Stimulated activated effector memory CD8-positive, alpha-beta T cell treated with anti-CD3 and anti-CD28 coated beads, Interleukin-12 subunit alpha, Interleukin-12 subunit beta, amount 100 ng/mL, for 72 hours (primary cell): ENCODE measurements around the gene JOSD2.
A peak's percentile ranks its signal among the peaks of the same experiment; 100 is the strongest.

ENCODE experiments used
- ATAC-seq: fragments of 150-1000 bp; cut with Tn5 transposase; 2 replicates; pipeline ENCODE4 v1.10.0; 2021
- DNase-seq, 2 donors: peaks; one replicate each; pipeline ENCODE4 v3.0.0; 2021 to 2022; ENCODE audit warnings: low spot score in 2 of 2
- H3K27ac Mint-ChIP-seq: one replicate; pipeline ENCODE4 v1.8.0; 2022; ENCODE audit warnings: mild to moderate bottlenecking, mixed read lengths
- H3K36me3 Mint-ChIP-seq: one replicate; pipeline ENCODE4 v1.8.0; 2022; ENCODE audit warnings: mild to moderate bottlenecking, mixed read lengths
- H3K4me1 Mint-ChIP-seq: one replicate; pipeline ENCODE4 v1.8.0; 2022; ENCODE audit warnings: mixed read lengths
- H3K4me3 Mint-ChIP-seq: one replicate; pipeline ENCODE4 v1.8.0; 2022; ENCODE audit warnings: mild to moderate bottlenecking, mixed read lengths
- H3K9me3 Mint-ChIP-seq: one replicate; pipeline ENCODE4 v1.8.0; 2022; ENCODE audit warnings: mixed read lengths

The JOSD2 gene

GRCh38 chr19:50464348-50464747 lies 46.6 kb downstream of the JOSD2 start:
- Mint-ChIP-seq H3K27ac (no peak overlapping the region), H3K36me3 (no peaks in the 10 kb centered on the region), H3K9me3 (no peaks in the 10 kb centered on the region), H3K4me3 (no peak overlapping the region), H3K4me1 (peaks cover 20% of the 10 kb centered on the region)
- DNase-seq (no peak), ATAC-seq (no peak)

- ATAC-seq: no peak
- Mint-ChIP-seq H3K27ac (no peak overlapping the region), H3K4me1 (peaks cover 20% of the 10 kb centered on the region), H3K4me3 (no peak overlapping the region), H3K36me3 (no peaks in the 10 kb centered on the region), H3K9me3 (no peaks in the 10 kb centered on the region)
- no peak for DNase-seq
Measured at GRCh38 chr19:50462970-50463369, 48.0 kb downstream of the JOSD2 start.

GRCh38 chr19:50461066-50461875 lies 49.7 kb downstream of the JOSD2 start:
- DNase-seq (peak; percentile 37 to 79), ATAC-seq (peak; percentile 72)
- H3K4me1 Mint-ChIP-seq: peaks cover 20% of the 10 kb centered on the region
- H3K27ac Mint-ChIP-seq: no peak overlapping the region
- peak overlapping the region; percentile 24 for H3K4me3 Mint-ChIP-seq
- H3K36me3 Mint-ChIP-seq: no peaks in the 10 kb centered on the region
- H3K9me3 Mint-ChIP-seq: no peaks in the 10 kb centered on the region

GRCh38 chr19:50460161-50460765 lies 50.7 kb downstream of the JOSD2 start:
- no peaks in the 10 kb centered on the region for H3K36me3 Mint-ChIP-seq
- ATAC-seq (peak; percentile 75), DNase-seq (no peak)
- H3K9me3 Mint-ChIP-seq: no peaks in the 10 kb centered on the region
- H3K27ac Mint-ChIP-seq: peak overlapping the region; percentile 54
- H3K4me3 Mint-ChIP-seq: peak overlapping the region; percentile 47
- H3K4me1 Mint-ChIP-seq: peaks cover 20% of the 10 kb centered on the region

- DNase-seq (no peak), ATAC-seq (no peak)
- H3K9me3 Mint-ChIP-seq: no peaks in the 10 kb centered on the region
- H3K4me3 Mint-ChIP-seq: peak overlapping the region; percentile 47
- H3K36me3 Mint-ChIP-seq: no peaks in the 10 kb centered on the region
- H3K4me1 Mint-ChIP-seq: peaks cover 20% of the 10 kb centered on the region
- peak overlapping the region; percentile 54 for H3K27ac Mint-ChIP-seq
Measured at GRCh38 chr19:50459638-50460037, 51.4 kb downstream of the JOSD2 start.

GRCh38 chr19:50459067-50459456 lies 51.9 kb downstream of the JOSD2 start:
- Mint-ChIP-seq H3K9me3 (no peaks in the 10 kb centered on the region), H3K27ac (no peak overlapping the region), H3K4me1 (peaks cover 20% of the 10 kb centered on the region), H3K36me3 (no peaks in the 10 kb centered on the region), H3K4me3 (no peak overlapping the region)
- ATAC-seq: no peak
- DNase-seq: no peak

GRCh38 chr19:50458396-50459066 lies 52.5 kb downstream of the JOSD2 start:
- no peak for ATAC-seq
- Mint-ChIP-seq H3K36me3 (no peaks in the 10 kb centered on the region), H3K9me3 (no peaks in the 10 kb centered on the region), H3K4me1 (peaks cover 20% of the 10 kb centered on the region), H3K27ac (no peak overlapping the region), H3K4me3 (no peak overlapping the region)
- DNase-seq: no peak

GRCh38 chr19:50457300-50457699 lies 53.7 kb downstream of the JOSD2 start:
- DNase-seq: no peak
- H3K4me1 Mint-ChIP-seq: peaks cover 20% of the 10 kb centered on the region
- no peak overlapping the region for H3K4me3 Mint-ChIP-seq
- no peaks in the 10 kb centered on the region for H3K36me3 Mint-ChIP-seq
- no peak overlapping the region for H3K27ac Mint-ChIP-seq
- H3K9me3 Mint-ChIP-seq: no peaks in the 10 kb centered on the region
- no peak for ATAC-seq
